ENCODE results near the gene BPIFB2. TPM values are rescaled to one million over a fixed set of nuclear protein-coding genes. Genes with fewer than 3 reads are reported as not detected.

BPIFB2 gene
- total RNA-seq, 1 donor from 2014 or later, result not detected

GRCh38 chr20:33046412-33046811, 38.9 kb downstream of the BPIFB2 start:
- Histone ChIP-seq H3K9me3 (peaks cover 0 to 9% of the 10 kb centered on the region in 2 donors), H3K27me3 (no peaks in the 10 kb centered on the region), H3K4me3 (no peak overlapping the region), H3K4me1 (no peaks in the 10 kb centered on the region), H3K36me3 (no peaks in the 10 kb centered on the region), H3K27ac (no peak overlapping the region)
- no peak for DNase-seq (ENCODE audit: low spot score in 2 of 2)
- TF ChIP-seq CTCF (IDR thresholded peaks at IDR 0.05), result no peak
- intact Hi-C loops (cut with DNase I), result no loop called here

- no peaks in the 10 kb centered on the region for H3K9me3 ChIP-seq
- intact Hi-C loops (cut with DNase I), result no loop called here
- no peaks in the 10 kb centered on the region for H3K36me3 ChIP-seq
- H3K4me3 ChIP-seq, result no peak overlapping the region
- TF ChIP-seq CTCF (IDR thresholded peaks at IDR 0.05), result no peak
- no peaks in the 10 kb centered on the region for H3K4me1 ChIP-seq
- no peak for DNase-seq (ENCODE audit: low spot score in 2 of 2)
- no peaks in the 10 kb centered on the region for H3K27me3 ChIP-seq
- no peak overlapping the region for H3K27ac ChIP-seq
Observed at GRCh38 chr20:33051333-33051732, 43.8 kb downstream of the BPIFB2 start.

- H3K4me3 ChIP-seq, result no peak within 1 kb of the TSS
- no peak within 1 kb of the TSS for H3K27ac ChIP-seq
- no peak for DNase-seq (ENCODE audit: low spot score in 2 of 2)
- H3K4me1 ChIP-seq, result no peaks in the 10 kb centered on the region
- no peak for TF ChIP-seq CTCF (IDR thresholded peaks at IDR 0.05)
- intact Hi-C loops (cut with DNase I), result no loop called here
- H3K36me3 ChIP-seq, result no peaks in the 10 kb centered on the region
- H3K9me3 ChIP-seq, result no peaks in the 10 kb centered on the region
- no peaks in the 10 kb centered on the region for H3K27me3 ChIP-seq
Observed at GRCh38 chr20:33053291-33054106, 46.0 kb downstream of the BPIFB2 start, which contains the start of gene BPIFB3. BPIFB3 (plus strand) TSS chr20:33053903; CDS start chr20:33055436, 1,533 bp downstream.

- Histone ChIP-seq H3K36me3 (no peaks in the 10 kb centered on the region), H3K4me1 (no peaks in the 10 kb centered on the region), H3K4me3 (no peak overlapping the region), H3K9me3 (no peaks in the 10 kb centered on the region), H3K27me3 (no peaks in the 10 kb centered on the region), H3K27ac (no peak overlapping the region)
- intact Hi-C loops (cut with DNase I), result no loop called here
- no peak for DNase-seq (ENCODE audit: low spot score in 2 of 2)
- no peak for TF ChIP-seq CTCF (IDR thresholded peaks at IDR 0.05)
Observed at GRCh38 chr20:33054381-33054780, 46.9 kb downstream of the BPIFB2 start.

GRCh38 chr20:33054791-33055190, 47.3 kb downstream of the BPIFB2 start:
- Histone ChIP-seq H3K4me3 (no peak overlapping the region), H3K4me1 (no peaks in the 10 kb centered on the region), H3K36me3 (no peaks in the 10 kb centered on the region), H3K27me3 (no peaks in the 10 kb centered on the region), H3K9me3 (no peaks in the 10 kb centered on the region), H3K27ac (no peak overlapping the region)
- no peak for TF ChIP-seq CTCF (IDR thresholded peaks at IDR 0.05)
- intact Hi-C loops (cut with DNase I), result no loop called here
- no peak for DNase-seq (ENCODE audit: low spot score in 2 of 2)

Measured in ascending aorta (tissue), 2 donors.